C4-2B (cell line): Measurements from ENCODE around the gene NADK2.

Source experiments
- CTCF ChIP-seq: fragments of 450-650 bp; conservative IDR thresholded peaks from 2 replicates; pipeline ENCODE4 v1.5.1; 2017; ENCODE audit warnings: mild to moderate bottlenecking
- ZFX ChIP-seq: fragments of 450-650 bp; IDR thresholded peaks from 2 replicates; pipeline ENCODE4 v1.6.1; 2017

DNA sequence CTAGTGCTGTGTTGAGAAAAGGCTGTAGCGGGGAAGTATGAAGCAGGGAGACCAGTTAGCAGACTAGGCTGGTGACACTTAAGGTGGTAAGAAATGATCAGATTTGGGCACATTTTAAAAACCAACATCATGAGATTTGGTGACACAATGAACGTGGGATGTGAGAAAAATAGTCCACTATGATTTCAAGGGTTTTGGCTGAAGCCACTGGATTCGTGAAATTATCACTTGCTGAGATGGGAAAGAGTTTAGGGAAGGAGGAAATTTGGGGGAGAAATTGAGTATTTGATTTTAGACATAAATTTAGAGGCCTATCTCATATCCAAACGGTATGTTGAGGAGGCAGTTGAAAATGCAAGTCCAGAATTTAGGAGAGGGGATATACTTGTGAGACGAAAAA lies 66.7 kb downstream of the NADK2 start:
- TF ChIP-seq CTCF: no peak
- no peak for TF ChIP-seq ZFX
